GM23248 (cell line): Measurements from ENCODE around the gene BCR.

Source experiments
- EZH2 ChIP-seq: fragments of 200-600 bp; sonication (generic); IDR thresholded peaks from 2 replicates; pipeline ENCODE4 v1.6.1; 2018; ENCODE audit warnings: antibody characterized with exemption, mild to moderate bottlenecking; ENCODE audit not compliant: insufficient read depth, poor library complexity, severe bottlenecking
- EZH2phosphoT487 ChIP-seq: fragments of 200-600 bp; sonication (generic); IDR thresholded peaks from 2 replicates; pipeline ENCODE4 v1.6.1; 2018; ENCODE audit warnings: antibody characterized with exemption, moderate library complexity, mild to moderate bottlenecking, low read depth; ENCODE audit not compliant: insufficient read depth

DNA sequence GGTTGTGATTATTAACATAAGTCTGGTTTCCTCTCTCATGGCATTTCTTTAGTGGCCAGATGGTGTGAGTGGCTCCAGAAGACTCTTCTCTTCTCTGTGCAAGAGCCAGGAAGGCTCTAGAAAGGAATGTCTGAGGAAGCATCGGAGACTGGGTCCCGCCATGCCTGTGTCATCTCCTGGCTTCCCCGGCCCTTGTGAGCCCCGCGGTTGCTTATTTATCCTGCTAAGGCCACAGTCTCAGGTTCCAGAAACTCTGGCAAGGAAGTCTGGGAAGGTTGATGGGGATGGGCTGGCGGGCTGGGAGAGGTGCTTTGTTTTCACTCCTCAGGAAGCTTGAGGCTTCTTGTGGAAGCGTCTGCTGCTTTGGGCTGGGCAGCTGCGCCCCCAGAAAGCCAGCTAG, 18.9 kb downstream of the BCR start:
- TF ChIP-seq EZH2phosphoT487 = no peak
- TF ChIP-seq EZH2 = no peak
